Measurements from ENCODE around the gene SPACA1.

DNA sequence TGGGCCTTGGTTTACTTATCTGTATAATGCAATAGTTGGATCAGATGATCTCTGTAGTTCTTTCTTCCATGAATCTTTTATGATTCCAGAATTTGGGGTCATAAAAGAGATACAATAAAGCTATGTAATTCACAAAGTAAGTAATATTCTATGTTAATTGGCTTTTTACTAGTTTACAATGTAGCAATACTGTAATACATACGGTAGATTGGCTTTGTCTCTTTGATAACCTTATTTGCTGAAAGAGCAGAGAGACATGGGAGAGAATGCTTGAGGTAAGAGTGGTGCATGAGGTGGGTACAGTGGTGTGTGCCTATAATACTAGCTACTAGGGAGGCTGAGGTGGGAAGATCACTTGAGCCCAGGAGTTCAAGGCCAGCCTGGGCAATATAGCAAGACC, 14.7 kb downstream of the SPACA1 start:
- TF ChIP-seq ZFP3 (tag by site-specific recombination; IDR thresholded peaks at IDR 0.05; ENCODE audit: low read depth): no peak
- no peak for TF ChIP-seq ELK4 (IDR thresholded peaks at IDR 0.05; ENCODE audit: borderline replicate concordance, low read depth, low read length)

Data from HEK293 (cell line).